Neural progenitor cell (in vitro differentiated cells): ENCODE measurements around the gene BLTP2. TPM values are rescaled to one million over a fixed set of nuclear protein-coding genes. Genes with fewer than 3 reads are reported as not detected.
"Not testable (repeated sequence)": the region's sequence is repeated elsewhere in the genome, so short reads cannot be mapped to it uniquely, and the experiment has no call there.

ENCODE experiments used
- DNase-seq: peaks from one replicate; pipeline ENCODE4 v3.0.0-alpha.2; 2016; ENCODE audit warnings: low spot score
- H2AFZ ChIP-seq: fragments of 200-600 bp; sonication (generic); replicated peaks from 2 replicates; pipeline ENCODE4 v1.6.1; 2016; ENCODE audit warnings: antibody characterized with exemption
- H3F3A ChIP-seq: fragments of 200-600 bp; sonication (generic); 2 replicates; pipeline ENCODE4 v1.6.1; 2016; ENCODE audit warnings: antibody characterized with exemption, low read depth
- H3K27ac ChIP-seq: fragments of 200-600 bp; sonication (generic); 2 replicates; pipeline ENCODE4 v1.5.1; 2016; ENCODE audit warnings: mild to moderate bottlenecking
- H3K27me3 ChIP-seq: fragments of 200-600 bp; sonication (generic); 2 replicates; pipeline ENCODE4 v1.6.1; 2016; ENCODE audit warnings: mild to moderate bottlenecking, moderate library complexity
- H3K36me3 ChIP-seq: fragments of 200-600 bp; sonication (generic); 2 replicates; pipeline ENCODE4 v1.5.1; 2016
- H3K4me1 ChIP-seq: fragments of 200-600 bp; sonication (generic); 2 replicates; pipeline ENCODE4 v1.6.1; 2016; ENCODE audit warnings: mixed run types
- H3K4me2 ChIP-seq: fragments of 200-600 bp; sonication (generic); 2 replicates; pipeline ENCODE4 v1.6.1; 2016
- H3K4me3 ChIP-seq: fragments of 200-600 bp; sonication (generic); 2 replicates; pipeline ENCODE4 v1.5.1; 2016
- H3K79me2 ChIP-seq: fragments of 200-600 bp; sonication (generic); 2 replicates; pipeline ENCODE4 v1.6.1; 2016; ENCODE audit warnings: low read depth
- H3K9ac ChIP-seq: fragments of 200-600 bp; sonication (generic); 2 replicates; pipeline ENCODE4 v1.6.1; 2016
- H3K9me3 ChIP-seq: fragments of 200-600 bp; sonication (generic); 2 replicates; pipeline ENCODE4 v1.5.1; 2016; ENCODE audit warnings: low read depth
- H4K20me1 ChIP-seq: fragments of 200-600 bp; sonication (generic); 2 replicates; pipeline ENCODE4 v1.6.1; 2016; ENCODE audit warnings: low read depth
- H3K27ac Mint-ChIP-seq: 3 replicates; pipeline ENCODE4 v1.8.0; 2021; ENCODE audit warnings: mixed read lengths
- H3K27me3 Mint-ChIP-seq: 2 replicates; pipeline ENCODE4 v1.8.0; 2022; ENCODE audit warnings: low read depth, mild to moderate bottlenecking, inconsistent platforms, moderate library complexity, mixed read lengths; ENCODE audit not compliant: insufficient read depth
- H3K36me3 Mint-ChIP-seq: 3 replicates; pipeline ENCODE4 v1.8.0; 2021; ENCODE audit warnings: mixed read lengths
- H3K4me1 Mint-ChIP-seq: 3 replicates; pipeline ENCODE4 v1.8.0; 2021; ENCODE audit warnings: mixed read lengths
- H3K4me3 Mint-ChIP-seq: 3 replicates; pipeline ENCODE4 v1.8.0; 2021; ENCODE audit warnings: mild to moderate bottlenecking, moderate library complexity, mixed read lengths
- H3K9me3 Mint-ChIP-seq: 3 replicates; pipeline ENCODE4 v1.8.0; 2020; ENCODE audit warnings: mixed read lengths
- CTCF ChIP-seq: fragments of 200-600 bp; sonication (generic); IDR thresholded peaks from 2 replicates; pipeline ENCODE4 v1.5.1; 2017; ENCODE audit warnings: antibody characterized with exemption, mild to moderate bottlenecking
- EZH2 ChIP-seq: fragments of 200-600 bp; sonication (generic); IDR thresholded peaks from 2 replicates; pipeline ENCODE4 v1.6.1; 2017; ENCODE audit warnings: antibody characterized with exemption, mild to moderate bottlenecking, moderate library complexity
- EZH2phosphoT487 ChIP-seq: fragments of 200-600 bp; sonication (generic); IDR thresholded peaks from 2 replicates; pipeline ENCODE4 v1.6.1; 2017; ENCODE audit warnings: antibody characterized with exemption
- total RNA-seq: library from RNA; depleted of rRNA; stranded (reverse); fragments of >200 nt; gene quantifications from 2 replicates; pipeline ENCODE4 v1.2.3, GENCODE V29; 2015; ENCODE audit warnings: low replicate concordance

Gene BLTP2
- total RNA-seq, 1 donor from 2014 or later = 130 TPM

GRCh38 chr17:28612531-28612930, 32.4 kb downstream of the BLTP2 start:
- Histone ChIP-seq H3K27me3 (no peaks in the 10 kb centered on the region), H3K4me1 (no peaks in the 10 kb centered on the region), H3F3A (peaks cover 16% of the 10 kb centered on the region), H4K20me1 (no peaks in the 10 kb centered on the region), H3K9me3 (no peaks in the 10 kb centered on the region), H2AFZ (no peak overlapping the region), H3K4me3 (no peak overlapping the region), H3K4me2 (no peak overlapping the region), H3K36me3 (peaks cover 14% of the 10 kb centered on the region), H3K27ac (no peak overlapping the region), H3K9ac (no peak overlapping the region), H3K79me2 (no peaks in the 10 kb centered on the region)
- Mint-ChIP-seq H3K4me1 (peaks cover 5% of the 10 kb centered on the region), H3K27ac (peak overlapping the region; percentile 15), H3K4me3 (no peak overlapping the region), H3K9me3 (no peaks in the 10 kb centered on the region), H3K27me3 (peaks cover 5% of the 10 kb centered on the region), H3K36me3 (peaks cover 24% of the 10 kb centered on the region)
- no peak for DNase-seq
- TF ChIP-seq EZH2phosphoT487 = no peak
- no peak for TF ChIP-seq EZH2
- no peak for TF ChIP-seq CTCF

GRCh38 chr17:28610376-28610775, 34.6 kb downstream of the BLTP2 start:
- Mint-ChIP-seq H3K4me1 (peaks cover 5% of the 10 kb centered on the region), H3K27me3 (peaks cover 5% of the 10 kb centered on the region), H3K36me3 (peaks cover 19% of the 10 kb centered on the region), H3K4me3 (no peak overlapping the region), H3K27ac (no peak overlapping the region), H3K9me3 (no peaks in the 10 kb centered on the region)
- Histone ChIP-seq H3K9me3 (no peaks in the 10 kb centered on the region), H3K27me3 (no peaks in the 10 kb centered on the region), H3K27ac (no peak overlapping the region), H3K4me3 (no peak overlapping the region), H3K4me2 (no peak overlapping the region), H3F3A (peaks cover 16% of the 10 kb centered on the region), H3K36me3 (peaks cover 7% of the 10 kb centered on the region), H2AFZ (no peak overlapping the region), H3K79me2 (no peaks in the 10 kb centered on the region), H3K4me1 (no peaks in the 10 kb centered on the region), H3K9ac (no peak overlapping the region), H4K20me1 (no peaks in the 10 kb centered on the region)
- DNase-seq = no peak
- TF ChIP-seq EZH2 (no peak), CTCF (no peak), EZH2phosphoT487 (no peak)

GRCh38 chr17:28604031-28604430, 40.9 kb downstream of the BLTP2 start:
- not testable (repeated sequence) for H3K9me3 ChIP-seq, DNase-seq, H3K9me3 Mint-ChIP-seq, H3K9ac ChIP-seq, H4K20me1 ChIP-seq, H3K4me3 ChIP-seq, H3K27ac Mint-ChIP-seq, H3K79me2 ChIP-seq, H3K36me3 ChIP-seq, H3K27me3 Mint-ChIP-seq, H3K4me2 ChIP-seq, H2AFZ ChIP-seq, H3K4me3 Mint-ChIP-seq, H3K36me3 Mint-ChIP-seq, H3K27ac ChIP-seq
- Histone ChIP-seq H3K27me3 (peaks cover 11% of the 10 kb centered on the region), H3F3A (peaks cover 27% of the 10 kb centered on the region), H3K4me1 (peaks cover 13% of the 10 kb centered on the region)
- H3K4me1 Mint-ChIP-seq = peaks cover 20% of the 10 kb centered on the region

GRCh38 chr17:28599311-28600184, 45.4 kb downstream of the BLTP2 start:
- peak overlapping the region; percentile 99 for H3K4me2 ChIP-seq
- no peak for DNase-seq
- no peak overlapping the region for H3K27ac Mint-ChIP-seq
- peaks cover 20% of the 10 kb centered on the region for H3K4me1 ChIP-seq
- H2AFZ ChIP-seq = peak overlapping the region; percentile 86
- no peak overlapping the region for H3K9ac ChIP-seq
- peaks cover 32% of the 10 kb centered on the region for H3K4me1 Mint-ChIP-seq
- H3K9me3 ChIP-seq = no peaks in the 10 kb centered on the region
- peaks cover 20% of the 10 kb centered on the region for H3K36me3 ChIP-seq
- peaks cover 42% of the 10 kb centered on the region for H3K79me2 ChIP-seq
- no peak overlapping the region for H3K27ac ChIP-seq
- peak overlapping the region; percentile 98 for H3K4me3 Mint-ChIP-seq
- peaks cover 29% of the 10 kb centered on the region for H3F3A ChIP-seq
- H4K20me1 ChIP-seq = peaks cover 13% of the 10 kb centered on the region
- H3K9me3 Mint-ChIP-seq = no peaks in the 10 kb centered on the region
- H3K4me3 ChIP-seq = peak overlapping the region; percentile 99
- TF ChIP-seq EZH2 (no peak), EZH2phosphoT487 (no peak), CTCF (no peak)
- H3K27me3 ChIP-seq = peaks cover 11% of the 10 kb centered on the region
- H3K36me3 Mint-ChIP-seq = peaks cover 9% of the 10 kb centered on the region
- H3K27me3 Mint-ChIP-seq = peaks cover 5% of the 10 kb centered on the region
